Endothelial cell of umbilical vein (primary cell): ENCODE results near the gene YTHDC1.

ENCODE experiments used
- EZH2 ChIP-seq: IDR thresholded peaks from 2 replicates; pipeline ENCODE4 v1.6.1; 2012; ENCODE audit warnings: borderline replicate concordance, low read depth, mild to moderate bottlenecking, moderate library complexity, low read length, inconsistent platforms; ENCODE audit not compliant: severe bottlenecking
- TF ChIP-seq, protein P1 (sequence below), 2 donors: IDR thresholded peaks; 1 replicate in 1 of 2; 2 replicates in 1 of 2; pipeline ENCODE4 v1.5.1; 2011; ENCODE audit warnings: low read length in 2 of 2, mild to moderate bottlenecking in 2 of 2, moderate library complexity in 2 of 2, control low read depth in 1 of 2, inconsistent platforms in 1 of 2, low read depth in 1 of 2; ENCODE audit not compliant: insufficient read depth in 1 of 2; ENCODE audit errors: extremely low read depth in 1 of 2
- TF ChIP-seq, protein P2 (sequence below): IDR thresholded peaks from 2 replicates; pipeline ENCODE4 v1.6.1; 2011; ENCODE audit not compliant: insufficient read depth, insufficient read length

DNA sequence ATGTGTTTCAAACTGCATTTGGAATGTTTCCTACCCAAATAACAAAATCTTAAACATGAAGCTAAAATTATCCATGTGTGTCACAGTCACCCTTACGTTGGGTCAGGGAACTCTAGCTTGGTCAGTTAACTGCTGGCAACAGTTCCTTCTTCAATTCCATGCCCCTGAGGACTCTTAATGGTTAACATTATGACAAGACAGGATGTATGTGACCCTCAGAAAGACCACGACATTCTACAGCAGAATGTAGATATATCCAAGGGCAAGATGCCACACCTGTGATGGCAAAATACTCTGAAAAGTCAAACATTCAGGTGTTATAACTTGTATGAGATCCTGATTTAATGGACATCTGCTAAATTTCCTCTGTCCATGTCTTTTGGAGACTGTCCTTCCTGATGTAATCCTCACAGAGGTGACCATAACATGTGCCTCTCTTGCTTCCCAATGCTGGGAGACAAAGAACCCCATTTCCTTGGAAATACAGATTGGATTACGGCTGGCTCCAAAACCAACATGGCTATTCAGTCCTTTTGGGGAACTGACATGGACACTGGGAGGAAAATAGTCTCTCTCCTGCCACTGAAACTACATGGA is 39.1 kb downstream of the YTHDC1 start:
- TF ChIP-seq, protein P1, sequence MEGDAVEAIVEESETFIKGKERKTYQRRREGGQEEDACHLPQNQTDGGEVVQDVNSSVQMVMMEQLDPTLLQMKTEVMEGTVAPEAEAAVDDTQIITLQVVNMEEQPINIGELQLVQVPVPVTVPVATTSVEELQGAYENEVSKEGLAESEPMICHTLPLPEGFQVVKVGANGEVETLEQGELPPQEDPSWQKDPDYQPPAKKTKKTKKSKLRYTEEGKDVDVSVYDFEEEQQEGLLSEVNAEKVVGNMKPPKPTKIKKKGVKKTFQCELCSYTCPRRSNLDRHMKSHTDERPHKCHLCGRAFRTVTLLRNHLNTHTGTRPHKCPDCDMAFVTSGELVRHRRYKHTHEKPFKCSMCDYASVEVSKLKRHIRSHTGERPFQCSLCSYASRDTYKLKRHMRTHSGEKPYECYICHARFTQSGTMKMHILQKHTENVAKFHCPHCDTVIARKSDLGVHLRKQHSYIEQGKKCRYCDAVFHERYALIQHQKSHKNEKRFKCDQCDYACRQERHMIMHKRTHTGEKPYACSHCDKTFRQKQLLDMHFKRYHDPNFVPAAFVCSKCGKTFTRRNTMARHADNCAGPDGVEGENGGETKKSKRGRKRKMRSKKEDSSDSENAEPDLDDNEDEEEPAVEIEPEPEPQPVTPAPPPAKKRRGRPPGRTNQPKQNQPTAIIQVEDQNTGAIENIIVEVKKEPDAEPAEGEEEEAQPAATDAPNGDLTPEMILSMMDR (IDR thresholded peaks at IDR 0.05; ENCODE audit: extremely low read depth in 1 of 2, insufficient read depth in 1 of 2, low read depth in 1 of 2, low read length in 2 of 2) = no peak
- TF ChIP-seq EZH2 = no peak
- TF ChIP-seq, protein P2, sequence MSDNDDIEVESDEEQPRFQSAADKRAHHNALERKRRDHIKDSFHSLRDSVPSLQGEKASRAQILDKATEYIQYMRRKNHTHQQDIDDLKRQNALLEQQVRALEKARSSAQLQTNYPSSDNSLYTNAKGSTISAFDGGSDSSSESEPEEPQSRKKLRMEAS = no peak
